ENCODE measurements around the gene ACTA2.
A peak's percentile ranks its signal among the peaks of the same experiment; 100 is the strongest.

Gene ACTA2

GRCh38 chr10:88989423-88989822, 36.9 kb upstream of the ACTA2 start:
- Histone ChIP-seq H3K4me1 (peaks cover 7% of the 10 kb centered on the region), H3K27me3 (ENCODE audit: control insufficient read depth, insufficient read depth, low read length) (no peaks in the 10 kb centered on the region), H3K4me3 (ENCODE audit: low read depth, low read length) (no peak overlapping the region), H3K79me2 (no peaks in the 10 kb centered on the region), H3K4me2 (ENCODE audit: low read length) (no peak overlapping the region), H3K9me3 (ENCODE audit: control insufficient read depth, low read length) (no peaks in the 10 kb centered on the region), H2AFZ (no peak overlapping the region), H3K27ac (no peak overlapping the region), H3K36me3 (ENCODE audit: control insufficient read depth, insufficient read depth, low read length) (no peaks in the 10 kb centered on the region), H3K9ac (no peak overlapping the region)
- TF ChIP-seq, protein P1, sequence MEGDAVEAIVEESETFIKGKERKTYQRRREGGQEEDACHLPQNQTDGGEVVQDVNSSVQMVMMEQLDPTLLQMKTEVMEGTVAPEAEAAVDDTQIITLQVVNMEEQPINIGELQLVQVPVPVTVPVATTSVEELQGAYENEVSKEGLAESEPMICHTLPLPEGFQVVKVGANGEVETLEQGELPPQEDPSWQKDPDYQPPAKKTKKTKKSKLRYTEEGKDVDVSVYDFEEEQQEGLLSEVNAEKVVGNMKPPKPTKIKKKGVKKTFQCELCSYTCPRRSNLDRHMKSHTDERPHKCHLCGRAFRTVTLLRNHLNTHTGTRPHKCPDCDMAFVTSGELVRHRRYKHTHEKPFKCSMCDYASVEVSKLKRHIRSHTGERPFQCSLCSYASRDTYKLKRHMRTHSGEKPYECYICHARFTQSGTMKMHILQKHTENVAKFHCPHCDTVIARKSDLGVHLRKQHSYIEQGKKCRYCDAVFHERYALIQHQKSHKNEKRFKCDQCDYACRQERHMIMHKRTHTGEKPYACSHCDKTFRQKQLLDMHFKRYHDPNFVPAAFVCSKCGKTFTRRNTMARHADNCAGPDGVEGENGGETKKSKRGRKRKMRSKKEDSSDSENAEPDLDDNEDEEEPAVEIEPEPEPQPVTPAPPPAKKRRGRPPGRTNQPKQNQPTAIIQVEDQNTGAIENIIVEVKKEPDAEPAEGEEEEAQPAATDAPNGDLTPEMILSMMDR (IDR thresholded peaks at IDR 0.05) = no peak

DNA sequence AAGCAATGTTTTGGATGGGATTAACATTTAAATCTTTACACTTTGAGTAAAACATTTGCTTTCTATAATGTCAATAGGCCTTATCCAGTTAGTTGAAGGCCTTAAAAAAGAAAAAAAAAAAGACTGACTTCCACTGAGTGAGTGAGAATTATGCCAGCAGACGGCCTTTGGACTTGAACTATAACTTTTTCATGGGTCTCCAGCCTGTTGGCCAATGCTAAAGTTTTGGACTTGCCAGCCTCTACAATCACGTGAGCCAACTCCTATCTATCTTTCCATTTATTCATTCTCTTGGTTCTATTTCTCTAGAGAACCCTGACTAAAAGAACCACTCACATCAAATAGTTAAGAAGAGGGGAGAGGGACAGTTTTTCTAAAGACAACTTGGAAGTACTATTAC, 35.3 kb upstream of the ACTA2 start:
- Histone ChIP-seq H3K27ac (no peak overlapping the region), H3K9me3 (ENCODE audit: control insufficient read depth, low read length) (no peaks in the 10 kb centered on the region), H3K79me2 (no peaks in the 10 kb centered on the region), H3K4me1 (peaks cover 7% of the 10 kb centered on the region), H3K9ac (no peak overlapping the region), H3K27me3 (ENCODE audit: control insufficient read depth, insufficient read depth, low read length) (no peaks in the 10 kb centered on the region), H3K4me3 (ENCODE audit: low read depth, low read length) (no peak overlapping the region), H3K36me3 (ENCODE audit: control insufficient read depth, insufficient read depth, low read length) (no peaks in the 10 kb centered on the region), H3K4me2 (ENCODE audit: low read length) (no peak overlapping the region), H2AFZ (no peak overlapping the region)
- TF ChIP-seq, protein P1 (IDR thresholded peaks at IDR 0.05) = no peak

DNA sequence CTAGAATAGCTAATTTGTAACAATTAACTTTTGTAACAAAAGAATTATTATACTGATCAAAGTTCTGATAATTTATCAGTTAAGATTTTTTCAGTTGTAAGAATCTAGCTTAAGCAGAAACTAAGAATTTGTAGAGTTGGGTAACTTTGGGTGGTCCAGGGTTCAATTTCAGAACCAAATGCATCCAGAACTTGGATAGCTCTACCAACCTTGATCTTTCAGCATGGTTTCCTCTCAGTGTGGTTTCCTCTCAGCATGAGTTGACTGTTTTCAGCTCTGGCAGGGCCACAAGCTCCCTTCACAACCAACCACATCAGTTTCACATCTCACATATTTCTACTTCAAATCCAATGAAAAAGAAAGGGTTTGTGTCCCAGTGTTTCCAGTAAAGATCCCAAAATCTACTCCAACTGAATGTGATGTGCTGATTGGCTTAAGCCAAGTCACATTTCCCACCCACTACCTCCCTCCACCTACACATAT, 34.7 kb upstream of the ACTA2 start:
- Histone ChIP-seq H3K4me1 (peaks cover 7% of the 10 kb centered on the region), H3K9ac (no peak overlapping the region), H2AFZ (no peak overlapping the region), H3K4me3 (ENCODE audit: low read depth, low read length) (no peak overlapping the region), H3K27ac (no peak overlapping the region), H3K36me3 (ENCODE audit: control insufficient read depth, insufficient read depth, low read length) (no peaks in the 10 kb centered on the region), H3K27me3 (ENCODE audit: control insufficient read depth, insufficient read depth, low read length) (no peaks in the 10 kb centered on the region), H3K79me2 (no peaks in the 10 kb centered on the region), H3K9me3 (ENCODE audit: control insufficient read depth, low read length) (no peaks in the 10 kb centered on the region), H3K4me2 (ENCODE audit: low read length) (no peak overlapping the region)
- TF ChIP-seq, protein P1 (IDR thresholded peaks at IDR 0.05) = no peak

- no peak overlapping the region for H3K27ac ChIP-seq
- no peaks in the 10 kb centered on the region for H3K79me2 ChIP-seq
- peaks cover 3% of the 10 kb centered on the region for H3K4me1 ChIP-seq
- no peak overlapping the region for H3K9ac ChIP-seq
- no peaks in the 10 kb centered on the region for H3K9me3 ChIP-seq (ENCODE audit: control insufficient read depth, low read length)
- H3K27me3 ChIP-seq (ENCODE audit: control insufficient read depth, insufficient read depth, low read length) = no peaks in the 10 kb centered on the region
- H2AFZ ChIP-seq = no peak overlapping the region
- no peak overlapping the region for H3K4me2 ChIP-seq (ENCODE audit: low read length)
- H3K36me3 ChIP-seq (ENCODE audit: control insufficient read depth, insufficient read depth, low read length) = no peaks in the 10 kb centered on the region
- TF ChIP-seq, protein P1 (IDR thresholded peaks at IDR 0.05) = peak; percentile 87
- no peak overlapping the region for H3K4me3 ChIP-seq (ENCODE audit: low read depth, low read length)
Observed at GRCh38 chr10:88986549-88987242, 34.1 kb upstream of the ACTA2 start.

- Histone ChIP-seq H3K27ac (no peak overlapping the region), H3K4me2 (ENCODE audit: low read length) (no peak overlapping the region), H3K9ac (no peak overlapping the region), H3K27me3 (ENCODE audit: control insufficient read depth, insufficient read depth, low read length) (no peaks in the 10 kb centered on the region), H3K9me3 (ENCODE audit: control insufficient read depth, low read length) (no peaks in the 10 kb centered on the region), H3K4me1 (no peaks in the 10 kb centered on the region), H3K4me3 (ENCODE audit: low read depth, low read length) (no peak overlapping the region), H2AFZ (no peak overlapping the region), H3K36me3 (ENCODE audit: control insufficient read depth, insufficient read depth, low read length) (no peaks in the 10 kb centered on the region), H3K79me2 (no peaks in the 10 kb centered on the region)
- TF ChIP-seq, protein P1 (IDR thresholded peaks at IDR 0.05) = no peak
Observed at GRCh38 chr10:88984525-88984924, 32.0 kb upstream of the ACTA2 start.
